ENCODE results near the gene LRFN5. TPM values are rescaled to one million over a fixed set of nuclear protein-coding genes. Genes with fewer than 3 reads are reported as not detected.

Gene LRFN5
- total and polyA plus RNA-seq, 2 experiments from 2014 or later = 1.9 to 6.8 TPM

- ATAC-seq = no peak
- Mint-ChIP-seq H3K36me3 (ENCODE audit: low read depth) (no peaks in the 10 kb centered on the region), H3K27me3 (ENCODE audit: insufficient read depth, low read depth, poor library complexity) (no peaks in the 10 kb centered on the region), H3K27ac (no peak overlapping the region), H3K4me1 (no peaks in the 10 kb centered on the region; the same call in 2 of the 3 replicates), H3K9me3 (no peaks in the 10 kb centered on the region), H3K4me3 (no peak overlapping the region)
- no peaks in the 10 kb centered on the region for H3F3A ChIP-seq (replicated peaks; ENCODE audit: low read depth)
- DNase-seq (ENCODE audit: low spot score) = no peak
- H3K79me2 ChIP-seq (replicated peaks; ENCODE audit: insufficient read depth) = no peaks in the 10 kb centered on the region
- H4K20me1 ChIP-seq (replicated peaks; ENCODE audit: insufficient read depth) = no peaks in the 10 kb centered on the region
- no peaks in the 10 kb centered on the region for H3K4me1 ChIP-seq (ENCODE audit: insufficient read depth)
- no peak overlapping the region for H3K27ac ChIP-seq (ENCODE audit: low read depth)
- H3K4me2 ChIP-seq = no peak overlapping the region
- H2AFZ ChIP-seq = no peak overlapping the region
- H3K27me3 ChIP-seq (ENCODE audit: insufficient read depth) = no peaks in the 10 kb centered on the region
- H3K9me2 ChIP-seq (ENCODE audit: insufficient read depth) = no peaks in the 10 kb centered on the region; the same call in 1 of the 2 replicates
- H3K36me3 ChIP-seq (ENCODE audit: insufficient read depth) = no peaks in the 10 kb centered on the region
- TF ChIP-seq ZNF462 (CRISPR knock-in tag; IDR thresholded peaks at IDR 0.05) = no peak
- no peak for TF ChIP-seq NANOG (IDR thresholded peaks at IDR 0.05; ENCODE audit: borderline replicate concordance)
- TF ChIP-seq CREB1 (CRISPR knock-in tag; IDR thresholded peaks at IDR 0.05; ENCODE audit: low read depth) = no peak
- no peak for TF ChIP-seq EZH2 (IDR thresholded peaks at IDR 0.05; ENCODE audit: low read depth, unreplicated experiment)
- TF ChIP-seq ETS1 (IDR thresholded peaks at IDR 0.05) = no peak
- no peak for TF ChIP-seq ZNF331 (CRISPR knock-in tag; IDR thresholded peaks at IDR 0.05; ENCODE audit: low read depth)
- no peak for TF ChIP-seq ZNF114 (CRISPR knock-in tag; IDR thresholded peaks at IDR 0.05)
- no peak for TF ChIP-seq CTCF (conservative IDR thresholded peaks at IDR 0.05; ENCODE audit: low read depth in 2 of 2)
- TF ChIP-seq EZH2phosphoT487 (IDR thresholded peaks at IDR 0.05; ENCODE audit: unreplicated experiment) = no peak
- TF ChIP-seq POLR2AphosphoS5 (IDR thresholded peaks at IDR 0.05; ENCODE audit: low read depth) = no peak
- no peak for TF ChIP-seq STAT1 (IDR thresholded peaks at IDR 0.05; ENCODE audit: unreplicated experiment)
- TF ChIP-seq REST (IDR thresholded peaks at IDR 0.05; ENCODE audit: unreplicated experiment) = no peak
- TF ChIP-seq JUNB (IDR thresholded peaks at IDR 0.05; ENCODE audit: unreplicated experiment) = no peak
- no peak overlapping the region for H3K4me3 ChIP-seq
Measured at GRCh38 chr14:41825622-41826021, 218.9 kb downstream of the LRFN5 start.

Data from GM23338 (cell line).